Epithelial cell of esophagus (primary cell): ENCODE results near the gene AVEN.
A peak's percentile ranks its signal among the peaks of the same experiment; 100 is the strongest.

Source experiments
- DNase-seq: peaks from one replicate; pipeline ENCODE4 v3.0.0; 2010; ENCODE audit warnings: low read depth
- H3K4me3 ChIP-seq: 2 replicates; pipeline ENCODE4 v1.5.1; 2011; ENCODE audit warnings: mild to moderate bottlenecking, low read length, control low read depth
- CTCF ChIP-seq: IDR thresholded peaks from 2 replicates; pipeline ENCODE4 v1.5.1; 2011; ENCODE audit warnings: low read depth, mild to moderate bottlenecking, low read length, control low read depth, inconsistent platforms; ENCODE audit not compliant: insufficient read depth; ENCODE audit errors: missing control alignments

The AVEN gene

GRCh38 chr15:33985751-33986150, 53.3 kb downstream of the AVEN start:
- DNase-seq = no peak
- no peak overlapping the region for H3K4me3 ChIP-seq
- TF ChIP-seq CTCF = no peak

- no peak overlapping the region for H3K4me3 ChIP-seq
- DNase-seq = peak; percentile 67
- TF ChIP-seq CTCF = no peak
These were observed 53.7 kb downstream of the AVEN start for GRCh38 chr15:33985287-33985686.

- H3K4me3 ChIP-seq = no peak overlapping the region
- no peak for DNase-seq
- no peak for TF ChIP-seq CTCF
These were observed 56.5 kb downstream of the AVEN start for GRCh38 chr15:33982516-33982915.

GRCh38 chr15:33980159-33980558, 58.8 kb downstream of the AVEN start:
- H3K4me3 ChIP-seq = no peak overlapping the region
- peak; percentile 33 for DNase-seq
- TF ChIP-seq CTCF = no peak

- no peak overlapping the region for H3K4me3 ChIP-seq
- no peak for TF ChIP-seq CTCF
- DNase-seq = peak; percentile 7
These were observed 63.9 kb downstream of the AVEN start for GRCh38 chr15:33975022-33975565.

GRCh38 chr15:33971811-33972210, 67.2 kb downstream of the AVEN start:
- TF ChIP-seq CTCF = no peak
- no peak for DNase-seq

GRCh38 chr15:33968821-33969220, 70.2 kb downstream of the AVEN start:
- no peak for TF ChIP-seq CTCF
- no peak for DNase-seq
- H3K4me3 ChIP-seq = no peak overlapping the region

More at GRCh38 chr15:33971811-33972210, 67.2 kb downstream of the AVEN start:
- no peak overlapping the region for H3K4me3 ChIP-seq
